DMS 273 treated with DMSO at 0.1 percent for 48 hours (cell line): ENCODE results near the gene DGKZ.
A peak's percentile ranks its signal among the peaks of the same experiment; 100 is the strongest.
"Not testable (repeated sequence)": the region's sequence is repeated elsewhere in the genome, so short reads cannot be mapped to it uniquely, and the experiment has no call there.

Experiments used
- DNase-seq: peaks from one replicate; lab custom pipeline; 2025; lab: John Stamatoyannopoulos, UW

DGKZ gene

GRCh38 chr11:46367244-46367915 lies 20.1 kb downstream of the DGKZ start:
- DNase-seq: peak; percentile 72

DNA sequence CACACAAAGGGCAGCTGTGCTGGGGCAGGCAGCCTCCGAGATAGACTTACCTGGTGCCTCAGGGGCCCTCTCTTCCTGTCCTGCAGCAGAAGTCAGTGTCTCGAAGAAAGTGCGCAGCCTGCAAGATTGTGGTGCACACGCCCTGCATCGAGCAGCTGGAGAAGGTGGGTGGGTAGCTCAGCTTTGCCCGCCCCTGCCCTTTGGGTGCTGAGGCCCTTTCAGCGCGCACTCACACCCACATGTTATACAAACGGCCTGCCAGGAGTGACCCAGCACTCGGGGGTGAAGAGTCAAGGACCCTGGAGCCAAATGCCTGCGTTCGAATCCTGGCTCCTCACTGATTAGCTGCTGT lies 20.6 kb downstream of the DGKZ start:
- no peak for DNase-seq

- DNase-seq: no peak
Measured at GRCh38 chr11:46369458-46370152, 22.3 kb downstream of the DGKZ start.

DNA sequence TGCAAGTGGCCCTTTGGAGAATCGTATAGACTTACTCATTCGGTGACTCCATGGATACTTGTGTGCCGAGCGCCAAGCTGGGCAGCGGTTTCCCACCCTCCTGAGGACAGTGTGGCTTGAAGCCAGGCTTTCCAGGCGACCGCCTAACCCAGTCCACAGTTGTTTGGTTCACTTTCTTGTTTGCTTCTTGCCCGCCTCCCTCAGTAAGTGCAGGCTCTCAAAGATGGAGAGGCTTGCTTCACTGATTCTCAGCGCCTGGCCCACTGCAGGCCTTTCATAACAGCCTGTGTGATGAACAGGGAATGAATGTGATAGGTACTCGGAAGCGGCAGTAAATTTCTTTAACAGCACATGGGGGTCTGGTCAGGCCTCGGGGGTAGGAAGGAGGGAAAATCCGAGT lies 23.0 kb downstream of the DGKZ start:
- DNase-seq: no peak

DNA sequence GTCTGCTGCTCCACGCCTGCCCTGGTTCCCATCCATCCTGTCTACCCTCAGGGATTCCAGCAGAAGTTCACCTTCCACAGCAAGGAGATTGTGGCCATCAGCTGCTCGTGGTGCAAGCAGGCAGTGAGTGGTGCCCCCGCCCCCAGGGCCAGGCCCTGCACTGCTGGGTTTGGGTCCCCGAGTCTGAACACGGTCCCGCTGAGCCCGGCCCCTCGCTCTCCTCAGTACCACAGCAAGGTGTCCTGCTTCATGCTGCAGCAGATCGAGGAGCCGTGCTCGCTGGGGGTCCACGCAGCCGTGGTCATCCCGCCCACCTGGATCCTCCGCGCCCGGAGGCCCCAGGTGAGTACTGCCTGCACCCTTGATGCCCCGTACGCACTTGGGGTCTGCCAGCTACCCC lies 24.0 kb downstream of the DGKZ start:
- not testable (repeated sequence) for DNase-seq

DNA sequence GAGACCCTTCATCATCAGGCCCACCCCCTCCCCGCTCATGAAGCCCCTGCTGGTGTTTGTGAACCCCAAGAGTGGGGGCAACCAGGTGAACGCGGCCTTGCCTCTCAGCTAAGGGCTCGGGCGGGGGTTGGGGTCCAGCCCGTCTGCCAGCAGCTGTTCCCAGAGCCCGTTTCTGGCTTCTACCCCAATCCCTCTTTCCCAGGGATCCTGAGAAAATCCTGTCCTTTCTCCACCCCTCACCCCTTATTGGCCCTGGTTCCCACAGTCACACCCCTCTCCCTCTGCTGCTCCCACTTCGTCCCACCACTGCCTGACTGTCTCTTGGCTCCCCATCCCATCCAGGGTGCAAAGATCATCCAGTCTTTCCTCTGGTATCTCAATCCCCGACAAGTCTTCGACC lies 24.8 kb downstream of the DGKZ start:
- DNase-seq: no peak

GRCh38 chr11:46372501-46372900 lies 25.2 kb downstream of the DGKZ start:
- not testable (repeated sequence) for DNase-seq

- no peak for DNase-seq
Measured at GRCh38 chr11:46373787-46374740, 26.8 kb downstream of the DGKZ start.

DNA sequence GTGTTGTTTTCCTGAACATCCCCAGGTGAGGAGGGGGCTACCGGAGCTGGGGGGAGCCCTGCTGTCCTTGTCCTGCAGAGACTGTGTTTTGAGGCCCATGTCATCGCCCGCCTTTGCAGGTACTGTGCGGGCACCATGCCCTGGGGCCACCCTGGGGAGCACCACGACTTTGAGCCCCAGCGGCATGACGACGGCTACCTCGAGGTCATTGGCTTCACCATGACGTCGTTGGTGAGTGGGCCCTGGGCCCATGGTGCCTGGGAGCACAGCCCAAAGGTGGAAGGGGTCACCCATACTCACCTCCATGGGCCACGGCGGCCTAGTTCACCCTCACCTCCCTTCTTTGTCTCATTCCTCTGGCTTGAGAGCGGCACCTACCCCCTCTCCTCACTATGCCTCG lies 27.6 kb downstream of the DGKZ start:
- DNase-seq: no peak

- no peak for DNase-seq
Measured at GRCh38 chr11:46375392-46376101, 28.3 kb downstream of the DGKZ start.

DNA sequence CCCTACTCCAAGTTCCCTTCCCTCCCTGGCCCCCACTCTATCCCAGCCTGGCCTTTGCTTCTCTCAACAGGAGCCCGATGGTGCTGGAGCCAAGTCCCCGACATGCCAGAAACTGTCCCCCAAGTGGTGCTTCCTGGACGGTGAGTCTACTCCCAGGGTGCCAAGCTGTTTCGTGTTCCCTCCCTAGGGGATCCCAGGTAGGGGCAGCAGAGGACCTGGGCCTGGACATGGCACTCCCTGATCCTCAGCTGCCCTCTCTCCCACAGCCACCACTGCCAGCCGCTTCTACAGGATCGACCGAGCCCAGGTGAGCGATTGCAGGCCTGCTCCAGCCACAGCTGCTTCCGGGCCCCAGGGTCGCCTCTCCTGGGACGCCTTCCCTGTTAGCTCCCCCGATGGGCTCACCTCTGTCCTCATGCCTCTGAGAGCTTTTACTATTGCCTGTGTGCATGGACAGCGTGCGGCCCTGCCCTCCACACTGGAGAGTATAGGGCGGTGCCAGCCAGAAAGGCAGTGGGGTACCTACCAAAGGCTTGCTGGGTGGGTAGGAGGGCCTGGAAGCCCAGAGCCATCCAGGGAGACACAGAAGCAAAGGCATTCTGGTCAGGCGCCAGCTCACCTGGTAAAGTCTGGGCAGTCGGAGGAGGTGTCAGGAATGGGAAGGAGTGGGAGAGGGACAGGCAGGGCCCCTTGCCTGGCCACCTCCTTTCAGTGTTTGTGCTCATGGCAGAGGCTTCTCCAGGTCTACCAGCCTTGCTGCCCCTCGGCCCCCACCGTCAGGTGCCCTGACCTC lies 29.2 kb downstream of the DGKZ start:
- no peak for DNase-seq

- no peak for DNase-seq
Measured at GRCh38 chr11:46377290-46377689, 30.0 kb downstream of the DGKZ start.

DNA sequence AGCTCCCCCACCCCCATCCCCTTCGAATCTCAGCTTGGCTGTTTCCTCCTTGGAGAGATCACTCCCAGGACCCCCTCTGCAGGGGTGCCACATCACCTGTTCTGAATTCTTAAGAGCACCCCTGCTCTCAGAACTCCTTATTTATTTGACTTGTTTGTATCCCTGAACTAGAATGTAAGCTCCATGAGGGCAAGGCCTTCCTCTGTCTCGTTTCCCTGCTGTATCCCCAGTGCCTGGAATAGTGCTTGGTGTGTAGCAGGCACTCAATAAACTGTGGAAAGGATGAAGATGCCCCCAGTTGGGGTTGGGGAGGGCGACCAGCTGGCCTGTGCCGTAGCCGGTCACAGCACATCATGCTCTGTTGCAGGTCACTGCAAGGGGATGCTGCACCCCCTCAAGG lies 30.6 kb downstream of the DGKZ start:
- no peak for DNase-seq

DNA sequence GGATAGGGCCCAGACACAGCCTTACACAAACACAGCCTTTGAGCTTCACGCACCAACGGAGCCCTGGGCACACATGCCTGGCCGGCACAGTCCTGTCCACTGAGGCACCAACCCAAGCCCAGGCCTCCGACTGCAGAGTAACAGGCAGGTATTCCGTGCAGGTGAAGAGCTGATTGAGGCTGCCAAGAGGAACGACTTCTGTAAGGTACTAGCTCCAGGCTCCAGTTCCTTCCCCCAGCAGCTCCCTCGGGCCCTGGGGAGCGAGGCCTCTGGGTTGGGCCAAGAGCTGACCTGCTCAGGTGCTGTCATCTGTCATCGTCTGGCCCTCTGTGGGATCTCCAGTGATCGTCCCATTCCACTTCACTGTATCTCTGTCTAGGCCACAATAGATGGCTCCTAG lies 31.0 kb downstream of the DGKZ start:
- no peak for DNase-seq

- DNase-seq: no peak
Measured at GRCh38 chr11:46378811-46379481, 31.7 kb downstream of the DGKZ start.

DNA sequence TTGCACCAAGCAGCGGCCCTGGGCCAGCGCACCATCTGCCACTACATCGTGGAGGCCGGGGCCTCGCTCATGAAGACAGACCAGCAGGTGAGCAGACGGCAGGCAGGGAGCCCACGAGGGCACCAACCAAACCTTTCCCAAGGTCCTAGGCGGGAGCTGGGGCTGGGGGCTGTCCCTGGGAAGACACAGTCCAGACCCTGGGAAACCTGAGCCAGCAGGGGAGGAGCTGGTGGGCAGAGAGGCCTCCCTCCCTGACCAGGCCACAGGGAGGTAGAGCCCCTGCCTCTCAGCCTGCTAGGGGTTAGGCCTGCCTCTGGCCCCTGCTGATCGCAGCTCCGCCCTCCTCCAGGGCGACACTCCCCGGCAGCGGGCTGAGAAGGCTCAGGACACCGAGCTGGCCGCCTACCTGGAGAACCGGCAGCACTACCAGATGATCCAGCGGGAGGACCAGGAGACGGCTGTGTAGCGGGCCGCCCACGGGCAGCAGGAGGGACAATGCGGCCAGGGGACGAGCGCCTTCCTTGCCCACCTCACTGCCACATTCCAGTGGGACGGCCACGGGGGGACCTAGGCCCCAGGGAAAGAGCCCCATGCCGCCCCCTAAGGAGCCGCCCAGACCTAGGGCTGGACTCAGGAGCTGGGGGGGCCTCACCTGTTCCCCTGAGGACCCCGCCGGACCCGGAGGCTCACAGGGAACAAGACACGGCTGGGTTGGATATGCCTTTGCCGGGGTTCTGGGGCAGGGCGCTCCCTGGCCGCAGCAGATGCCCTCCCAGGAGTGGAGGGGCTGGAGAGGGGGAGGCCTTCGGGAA lies 32.4 kb downstream of the DGKZ start:
- DNase-seq: peak; percentile 28

GRCh38 chr11:46380340-46381047 lies 33.2 kb downstream of the DGKZ start:
- no peak for DNase-seq

DNA sequence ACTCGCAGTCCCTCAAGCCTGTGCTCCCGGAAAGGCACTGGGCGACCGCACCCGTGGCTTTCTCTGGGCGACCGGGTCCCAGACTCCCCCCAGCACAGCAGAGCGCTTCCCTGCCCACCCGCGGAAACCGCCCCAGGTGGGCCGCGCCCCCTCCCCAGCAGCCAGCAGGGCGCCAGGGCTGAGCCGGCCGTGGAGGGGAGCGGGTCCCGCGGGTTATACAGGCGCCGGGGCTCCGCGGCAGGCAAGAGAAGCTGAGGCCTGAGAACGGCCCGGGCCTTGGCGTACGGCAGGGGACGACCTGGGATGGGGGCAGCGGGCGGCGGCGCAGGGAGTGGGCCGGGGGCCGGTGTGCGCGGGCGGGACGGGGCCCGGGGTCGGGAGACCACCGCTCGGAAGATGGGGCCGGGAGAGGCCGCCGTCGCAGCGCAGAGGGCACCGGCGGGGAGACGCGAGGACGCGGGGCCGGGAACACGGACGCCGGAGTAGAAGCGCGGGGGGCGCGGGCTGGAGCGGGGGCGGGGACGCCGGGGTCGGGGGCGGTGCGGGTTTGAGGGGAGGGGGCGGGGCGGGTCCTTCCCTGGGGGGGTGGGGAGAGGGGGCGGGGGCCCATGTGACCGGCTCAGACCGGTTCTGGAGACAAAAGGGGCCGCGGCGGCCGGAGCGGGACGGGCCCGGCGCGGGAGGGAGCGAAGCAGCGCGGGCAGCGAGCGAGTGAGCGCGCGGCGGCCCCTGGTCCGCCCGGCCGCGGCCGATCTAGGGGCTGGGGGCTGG lies 34.0 kb downstream of the DGKZ start, which contains the start of gene MDK:
Gene MDK, plus strand, starts transcription at position 622 of the 771 bp plus-strand sequence. CDS start 389 bp downstream, outside the sequence.
- no peak for DNase-seq
